NCI-H2029 (cell line): Measurements from ENCODE around the gene TTLL1.
"Not testable (repeated sequence)": the region's sequence is repeated elsewhere in the genome, so short reads cannot be mapped to it uniquely, and the experiment has no call there.

Experiments used
- DNase-seq: peaks from one replicate; lab custom pipeline; 2025; lab: John Stamatoyannopoulos, UW

Gene TTLL1

DNA sequence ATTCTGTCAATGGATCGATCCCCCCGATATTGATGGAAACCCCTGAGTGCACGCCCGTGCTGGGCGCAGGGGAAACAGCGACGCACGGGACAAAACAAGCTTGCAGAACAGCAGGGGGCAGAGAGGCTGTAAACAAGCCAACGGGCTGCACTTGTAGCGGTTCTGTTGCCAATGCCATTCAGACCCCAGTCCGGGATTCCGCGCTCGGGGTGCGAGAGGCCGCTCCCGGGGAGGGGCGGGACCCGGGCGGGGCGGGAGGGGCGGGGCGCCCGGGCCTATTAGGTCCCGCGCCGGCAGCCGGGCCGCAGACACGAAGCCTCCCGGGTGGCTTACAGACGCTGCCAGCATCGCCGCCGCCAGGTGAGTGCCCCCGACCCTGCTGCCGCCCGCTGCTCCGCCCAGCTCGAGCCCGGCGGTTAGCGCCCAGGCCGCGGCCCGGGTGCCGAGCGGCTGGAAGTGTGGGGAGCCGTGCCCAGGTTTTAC is 21.3 kb upstream of the TTLL1 start, which contains the start of gene BIK:
Gene BIK, plus strand, starts transcription at position 307 of the 483 bp plus-strand sequence. CDS start 13,273 bp downstream, outside the sequence.
- DNase-seq, result peak; percentile 33

DNA sequence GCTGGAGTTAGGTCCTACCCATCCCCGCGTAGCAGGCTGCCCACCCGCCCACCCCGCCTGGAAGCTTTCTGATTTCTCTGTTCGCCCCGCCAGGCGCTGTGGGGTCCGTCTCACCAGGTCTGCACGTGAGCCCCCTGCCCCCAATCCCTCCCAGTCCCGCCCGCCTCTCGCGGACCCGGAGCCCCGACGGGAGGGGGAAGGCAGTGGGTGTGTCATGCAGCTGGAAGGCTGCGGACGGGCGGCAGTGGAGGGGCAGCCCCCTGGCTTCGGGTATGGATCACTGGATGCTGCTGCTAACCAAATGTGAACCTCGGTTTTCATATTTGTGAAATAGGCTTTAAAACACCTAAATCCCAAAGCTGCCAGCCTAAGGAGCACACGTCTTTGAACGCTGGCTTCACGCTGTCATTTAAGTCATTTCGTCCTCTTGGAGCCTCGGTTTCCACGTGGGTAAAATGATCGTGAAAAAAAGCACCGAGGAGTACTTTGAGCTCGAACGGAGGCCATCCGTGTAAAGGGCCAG is 20.8 kb upstream of the TTLL1 start:
- no peak for DNase-seq

DNA sequence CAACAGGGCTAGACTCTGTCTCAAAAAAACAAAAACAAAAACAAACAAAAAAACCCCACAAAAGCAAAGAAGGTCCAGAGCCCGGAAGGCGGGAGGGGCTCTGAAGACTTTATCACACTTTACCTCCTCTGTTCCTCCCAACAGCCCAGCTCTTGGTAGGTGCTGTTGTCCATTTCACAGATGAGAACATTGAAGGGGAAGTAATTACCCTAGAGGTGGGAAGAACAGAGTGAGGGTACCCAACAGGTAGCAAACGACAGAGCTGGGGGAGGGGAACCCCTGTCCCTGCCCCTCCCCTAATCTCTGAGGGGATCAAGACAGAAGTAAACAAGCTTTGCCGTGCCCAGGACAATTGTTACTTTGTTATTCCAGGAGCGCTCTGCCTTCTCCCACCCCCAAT is 20.3 kb upstream of the TTLL1 start:
- DNase-seq, result no peak

DNA sequence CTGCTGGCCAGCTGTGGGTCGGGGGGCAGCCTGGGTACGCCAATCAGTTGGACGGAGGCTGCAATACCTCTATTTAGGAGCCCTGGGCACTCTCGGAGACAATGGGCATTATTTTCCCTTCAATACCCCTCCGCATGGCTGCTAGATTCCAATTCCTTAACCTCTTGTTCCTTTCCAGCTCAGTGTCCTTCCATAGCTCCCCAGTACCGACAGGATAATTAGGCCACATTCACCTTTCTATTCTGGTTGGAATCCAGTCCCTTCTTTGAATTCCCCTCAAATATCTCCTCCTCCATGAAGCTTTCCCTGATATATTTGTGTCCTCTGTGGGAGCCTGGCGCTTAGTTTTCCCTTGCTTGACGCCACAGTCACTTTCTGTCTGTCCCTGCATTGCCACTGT is 17.1 kb upstream of the TTLL1 start:
- no peak for DNase-seq

DNA sequence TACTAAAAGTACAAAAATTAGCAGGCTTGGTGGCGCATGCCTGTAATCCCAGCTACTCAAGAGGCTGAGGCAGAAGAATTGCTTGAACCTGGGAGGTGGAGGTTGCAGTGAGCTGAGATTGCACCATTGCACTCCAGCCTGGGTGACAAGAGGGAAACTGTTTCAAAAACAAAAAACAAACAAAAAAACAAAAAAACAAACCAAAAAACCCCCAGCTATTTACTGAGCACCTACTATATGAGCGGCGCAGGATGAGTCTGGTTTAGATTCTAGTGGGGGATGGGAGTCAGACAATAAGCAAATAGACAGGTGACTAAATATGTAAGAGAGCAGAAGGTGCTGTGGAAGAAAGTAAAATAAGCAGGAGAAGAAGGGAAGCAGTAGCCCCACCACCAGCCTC is 15.8 kb upstream of the TTLL1 start:
- not testable (repeated sequence) for DNase-seq

DNA sequence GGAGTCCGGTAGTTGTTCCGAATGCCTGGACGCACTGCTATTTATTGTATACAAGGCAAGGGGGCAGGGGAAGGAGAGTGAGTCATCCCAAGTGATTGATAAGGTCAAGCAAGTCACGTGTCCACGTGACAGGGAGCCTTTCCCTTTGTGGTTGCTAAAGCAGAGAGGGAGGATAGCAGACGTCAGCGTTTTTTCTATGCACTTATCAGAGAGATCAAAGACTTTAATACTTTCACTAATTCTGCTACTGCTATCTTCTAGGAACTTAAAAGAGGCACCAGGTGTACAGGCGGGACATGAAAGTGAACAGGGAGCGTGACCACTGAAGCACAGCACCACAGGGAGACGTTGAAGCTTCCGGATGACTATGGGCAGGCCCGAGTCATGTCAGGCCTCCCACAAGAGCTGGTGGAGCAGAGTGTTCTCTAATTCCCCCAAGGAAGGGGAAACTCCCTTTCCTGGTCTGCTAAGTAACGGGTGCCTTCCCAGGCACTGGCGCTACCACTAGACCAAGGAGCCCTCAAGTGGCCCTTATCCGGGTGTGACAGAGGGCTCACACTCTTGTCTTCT is 14.9 kb upstream of the TTLL1 start:
- not testable (repeated sequence) for DNase-seq

DNA sequence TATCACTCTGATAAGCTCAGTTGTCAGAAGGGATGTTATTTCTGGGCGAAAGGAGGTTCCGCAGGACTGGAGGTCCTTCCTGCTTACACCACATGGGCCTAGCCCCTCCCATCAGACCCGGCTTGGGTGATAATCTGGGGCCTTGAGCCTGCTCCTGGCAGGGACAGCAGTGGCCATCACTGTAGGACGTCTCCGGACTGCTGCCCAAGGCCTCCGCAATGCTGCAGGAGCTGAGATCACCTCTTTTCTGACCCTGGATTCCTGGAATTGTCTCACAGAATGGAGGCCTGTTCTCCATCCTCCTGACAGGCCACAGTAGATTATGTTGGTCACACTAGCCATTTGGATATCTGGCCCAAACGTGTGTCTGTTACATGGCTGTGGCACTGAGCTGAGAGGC is 12.1 kb upstream of the TTLL1 start:
- DNase-seq, result no peak

DNA sequence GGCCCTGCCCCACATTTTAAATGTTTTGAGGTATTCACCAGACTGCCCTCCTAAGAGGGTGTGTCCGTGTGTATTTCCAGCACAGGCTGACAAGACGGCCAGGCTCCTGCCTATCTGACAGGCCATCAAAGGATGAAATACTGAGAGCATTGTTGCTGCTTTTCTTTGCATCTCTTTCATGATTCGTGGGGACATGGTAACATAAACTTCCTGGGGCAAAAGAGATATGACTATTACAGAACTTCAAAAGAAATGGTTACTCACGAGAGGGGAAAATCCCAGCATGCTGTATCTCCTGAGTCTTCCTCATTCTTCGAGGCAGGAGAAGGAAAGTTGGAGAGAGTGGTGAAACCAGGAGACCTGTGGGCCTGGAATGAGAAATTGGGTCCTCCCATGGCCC is 11.0 kb upstream of the TTLL1 start:
- no peak for DNase-seq

DNA sequence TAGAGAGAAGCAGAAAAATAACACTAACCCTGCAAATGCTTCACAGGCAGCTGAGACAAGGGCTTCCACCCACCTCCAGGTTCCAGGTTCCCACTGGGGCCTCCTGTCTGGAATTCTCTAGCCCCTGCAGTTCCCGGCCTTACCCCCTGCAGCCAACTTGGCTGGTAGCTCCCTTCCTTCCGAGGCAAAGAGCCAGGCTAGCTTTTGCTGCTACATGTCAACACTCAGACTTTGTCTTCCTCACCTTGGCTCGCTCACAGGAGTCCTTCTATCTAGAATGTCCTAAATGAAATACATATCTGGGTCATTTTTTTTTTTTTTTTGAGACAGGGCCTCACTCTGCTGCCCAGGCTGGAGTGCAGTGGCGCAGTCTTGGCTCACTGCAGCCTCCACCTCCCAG is 9.9 kb upstream of the TTLL1 start:
- no peak for DNase-seq

DNA sequence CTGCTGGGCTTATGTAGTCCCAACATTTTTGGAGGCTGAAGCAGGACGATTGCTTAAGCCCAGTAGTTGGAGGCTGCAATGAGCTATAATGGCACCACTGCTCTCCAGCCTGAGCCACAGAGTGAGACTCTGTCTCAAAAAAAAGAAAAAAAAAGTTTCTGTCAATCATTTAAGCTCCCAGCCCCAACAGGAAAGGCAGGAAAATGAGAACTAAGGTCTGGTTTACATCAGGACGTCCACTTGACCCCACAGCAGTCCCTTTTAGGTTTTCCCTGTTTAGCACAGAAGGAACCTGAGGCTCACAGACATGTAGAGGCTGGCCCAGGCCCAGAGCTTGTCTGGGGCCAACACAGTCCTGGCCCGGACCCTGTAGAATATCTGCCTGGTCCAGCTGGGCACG is 9.2 kb upstream of the TTLL1 start:
- no peak for DNase-seq

DNA sequence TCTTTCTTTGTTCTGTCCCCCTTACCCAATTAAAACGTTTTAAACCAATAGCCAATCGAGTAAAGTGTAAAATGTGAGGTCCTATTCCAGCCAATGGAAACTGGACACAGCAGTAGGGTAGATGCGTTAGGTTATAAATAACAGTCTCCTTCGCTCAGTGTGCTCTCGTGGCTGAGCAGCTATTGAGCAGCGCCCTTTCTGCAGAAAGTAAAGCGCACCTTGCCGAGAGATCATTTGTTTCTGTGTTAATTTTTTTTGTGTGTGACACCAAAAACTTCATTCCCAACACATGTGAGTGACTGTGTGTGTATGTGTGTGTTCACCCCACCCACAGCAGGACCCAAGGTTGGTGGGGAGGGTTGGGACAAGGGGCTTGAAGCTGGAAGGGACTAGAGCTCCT is 7.2 kb upstream of the TTLL1 start:
- DNase-seq, result no peak

DNA sequence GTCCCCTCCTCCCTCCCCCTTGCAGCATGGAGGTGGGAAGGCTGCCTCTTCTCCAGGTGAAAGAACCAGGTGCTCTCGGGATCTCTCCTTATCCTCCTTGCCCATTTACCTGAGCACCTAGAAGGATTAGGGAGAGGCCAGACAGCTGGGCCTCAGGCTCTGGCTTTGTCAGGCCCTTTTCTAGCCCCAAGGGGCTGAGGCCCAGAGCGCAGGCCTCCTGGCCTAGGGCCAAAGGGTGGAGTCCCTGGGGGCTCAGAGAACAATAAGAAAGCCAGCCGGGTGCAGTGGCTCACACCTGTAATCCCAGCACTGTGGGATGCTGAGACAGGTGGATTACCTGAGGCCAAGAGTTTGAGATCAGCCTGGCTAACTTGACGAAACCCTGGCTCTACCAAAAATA is 5.4 kb upstream of the TTLL1 start:
- DNase-seq, result no peak

DNA sequence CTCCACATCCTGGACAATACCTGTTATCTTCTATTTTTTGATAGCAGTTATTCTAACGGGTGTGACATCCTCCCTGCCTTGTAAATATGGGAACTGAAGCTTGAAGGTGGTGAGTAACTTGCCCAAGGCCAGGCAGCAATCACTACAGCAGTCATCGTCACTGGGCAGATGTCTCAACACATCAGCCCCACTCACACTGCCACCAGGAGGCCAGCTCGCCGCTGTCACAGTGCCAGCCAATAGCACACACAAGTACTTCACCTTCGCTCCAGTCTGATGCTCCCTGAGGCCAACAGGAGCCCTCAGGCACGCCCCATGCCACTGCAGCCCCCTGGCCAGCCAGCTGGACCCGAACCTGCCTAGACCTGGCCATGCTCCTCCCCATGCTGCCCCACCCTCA is 4.9 kb upstream of the TTLL1 start:
- DNase-seq, result peak; percentile 23

DNA sequence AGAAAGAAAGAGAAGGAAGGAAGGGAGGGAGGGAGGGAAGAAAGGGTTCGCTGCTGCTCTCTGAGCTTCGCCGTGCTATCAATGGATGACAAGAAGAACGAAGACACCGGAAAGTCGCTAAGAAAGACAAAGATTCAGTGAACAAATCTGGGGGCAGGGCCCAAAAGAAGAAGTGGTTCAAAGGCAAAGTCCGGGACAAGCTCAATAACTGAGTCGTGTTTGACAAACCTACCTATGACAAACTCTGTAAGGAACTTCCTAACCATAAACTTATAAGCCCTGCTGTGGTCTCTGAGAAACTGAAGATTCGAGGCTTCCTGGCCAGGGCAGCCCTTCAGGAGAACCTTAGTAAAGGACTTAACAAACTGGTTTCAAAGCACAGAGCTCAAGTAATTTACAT is 2.9 kb upstream of the TTLL1 start:
- no peak for DNase-seq

DNA sequence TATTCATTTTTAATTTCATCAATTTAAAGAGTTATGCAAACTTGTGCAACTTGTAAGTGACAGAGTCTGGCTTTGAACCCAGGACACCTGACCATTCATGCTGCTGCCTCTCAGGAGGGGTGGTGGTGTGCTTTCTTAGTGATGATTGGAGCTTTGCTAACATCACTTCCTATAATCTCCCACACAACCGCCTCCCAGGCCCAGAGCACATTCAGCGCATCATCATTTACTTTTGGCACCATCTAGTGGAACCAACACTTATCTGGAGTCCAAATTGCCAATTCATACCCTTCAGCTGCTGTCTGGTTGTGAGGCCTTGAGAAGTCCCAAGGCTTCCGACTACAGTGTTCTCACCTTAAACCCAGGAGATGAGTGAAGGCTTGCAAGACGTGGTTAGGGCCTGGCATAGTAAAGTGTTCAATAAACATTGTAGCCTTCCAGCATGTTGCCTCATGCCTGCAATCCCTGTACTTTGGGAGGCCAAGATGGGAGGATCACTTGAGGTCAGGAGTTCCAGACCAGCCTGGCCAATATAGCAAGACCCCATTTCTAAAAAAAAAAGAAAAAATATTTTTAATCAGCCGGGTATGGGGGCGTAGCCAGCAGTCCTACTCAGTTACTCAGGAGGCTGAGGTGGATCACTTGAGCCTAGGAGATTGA is 1.1 kb upstream of the TTLL1 start:
- peak; percentile 40 for DNase-seq

DNA sequence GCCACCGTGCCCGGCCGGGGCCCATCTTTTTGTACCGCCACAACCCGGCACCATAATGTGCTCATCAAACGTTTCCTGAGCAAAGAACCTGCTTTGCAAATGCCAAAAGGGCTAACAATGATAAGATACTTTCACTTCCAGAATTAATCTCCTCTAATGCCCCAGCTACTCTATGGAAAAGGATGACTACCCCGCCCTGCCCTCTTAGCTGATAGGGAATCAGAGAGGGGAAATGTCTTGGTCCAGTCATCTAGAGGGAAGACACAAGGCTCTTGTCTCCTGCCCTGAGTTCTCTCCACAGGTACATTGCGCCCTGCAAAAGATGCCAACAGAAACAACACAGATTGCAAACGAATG is 586 bp downstream of the TTLL1 start:
- no peak for DNase-seq

DNA sequence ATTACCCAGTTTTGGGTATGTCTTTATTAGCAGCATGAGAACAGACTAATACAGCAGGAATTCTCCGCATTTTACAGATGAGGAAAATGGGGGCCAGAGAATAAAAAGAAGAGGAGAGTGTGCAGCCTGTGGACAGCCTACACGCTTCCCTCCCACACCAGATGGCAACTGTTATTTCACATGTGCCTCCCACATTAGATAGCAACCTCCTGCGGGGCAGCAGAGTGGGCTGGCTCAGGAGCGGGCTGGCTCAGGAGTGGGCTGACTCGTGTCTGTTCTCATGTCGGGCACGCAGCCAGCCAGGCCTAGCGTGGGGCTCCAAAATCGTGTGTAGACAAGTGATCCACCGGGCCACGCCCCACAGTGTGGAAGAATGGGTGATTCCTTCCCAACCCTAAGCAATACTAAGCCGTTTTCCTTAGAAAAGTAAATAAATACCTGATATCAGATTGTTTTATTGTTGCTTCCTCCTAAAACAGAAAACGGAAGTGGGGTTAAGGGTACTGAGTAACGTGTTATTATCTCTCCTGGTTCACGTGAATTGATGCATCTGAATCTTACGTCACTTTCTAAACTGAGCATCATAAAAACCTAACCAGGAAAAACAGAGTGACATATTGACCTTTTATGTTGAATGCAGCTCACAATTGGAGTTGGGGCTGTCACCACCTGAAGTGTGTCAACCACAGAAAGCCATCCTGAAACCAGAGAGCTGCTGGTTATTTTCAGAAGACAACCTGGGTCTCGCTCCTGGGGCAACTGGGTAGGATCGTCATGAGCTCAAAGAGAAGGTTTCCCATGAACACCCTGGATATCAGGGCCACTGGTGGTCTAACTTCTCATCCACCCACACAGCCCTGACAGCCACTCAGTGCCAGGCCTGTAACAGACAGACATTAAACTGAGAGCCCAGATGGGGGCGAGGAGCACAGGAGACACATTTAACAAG is 3.3 kb downstream of the TTLL1 start:
- no peak for DNase-seq

DNA sequence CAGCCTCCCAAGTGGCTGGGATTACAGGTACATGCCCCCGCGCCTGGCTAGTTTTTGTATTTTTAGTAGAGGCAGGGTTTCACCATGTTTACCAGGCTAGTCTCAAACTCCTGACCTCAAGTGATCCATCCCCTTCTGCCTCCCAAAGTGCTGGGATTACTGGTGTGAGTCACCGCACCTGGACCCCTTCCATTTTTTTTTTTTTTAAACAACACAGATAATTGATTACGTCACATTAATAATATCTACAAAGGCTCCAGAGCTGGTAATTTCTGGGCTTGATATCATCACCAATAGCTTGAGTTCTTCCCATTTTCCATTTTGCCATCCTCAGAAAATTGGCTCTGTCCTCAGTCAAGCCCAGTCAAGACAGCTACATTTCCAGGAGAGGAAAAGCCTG is 7.2 kb downstream of the TTLL1 start:
- DNase-seq, result no peak

DNA sequence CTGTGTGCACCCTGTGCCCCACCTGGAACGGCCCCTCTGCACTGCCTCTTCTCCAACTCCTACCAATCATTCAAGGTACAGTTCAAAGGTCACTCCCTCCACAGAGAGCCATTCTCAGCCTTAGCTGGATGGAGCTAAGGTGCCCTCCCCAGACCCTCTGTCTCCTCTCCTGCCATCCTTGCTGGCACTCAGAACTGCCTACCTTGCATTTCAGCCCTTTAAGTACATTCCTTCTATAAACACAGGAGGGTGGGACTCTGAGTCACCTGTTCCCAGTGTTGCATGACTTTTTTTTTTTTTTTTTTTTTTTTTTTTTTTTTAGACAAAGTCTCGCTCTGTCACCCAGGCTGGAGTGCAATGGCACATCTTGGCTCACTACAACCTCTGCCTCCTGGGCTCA is 8.6 kb downstream of the TTLL1 start:
- no peak for DNase-seq

DNA sequence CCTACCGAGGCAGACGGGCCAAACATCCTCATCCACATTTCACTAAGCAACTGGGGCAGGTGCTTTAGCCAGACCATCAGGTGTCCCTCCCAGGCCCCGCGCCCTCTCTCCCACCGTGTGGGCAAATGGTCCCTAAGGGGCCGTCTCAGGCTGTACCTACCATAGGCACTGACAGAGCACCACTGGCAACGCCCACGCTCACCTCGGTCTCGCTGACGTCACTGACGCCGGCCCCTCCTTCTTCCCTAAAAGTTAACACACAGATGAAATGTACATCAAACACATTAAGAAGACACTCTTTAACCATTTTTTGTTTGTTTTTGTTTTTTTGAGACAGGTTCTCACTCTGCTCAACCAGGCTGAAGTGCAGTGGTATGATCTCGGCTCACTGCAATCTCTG is 9.4 kb downstream of the TTLL1 start:
- no peak for DNase-seq

DNA sequence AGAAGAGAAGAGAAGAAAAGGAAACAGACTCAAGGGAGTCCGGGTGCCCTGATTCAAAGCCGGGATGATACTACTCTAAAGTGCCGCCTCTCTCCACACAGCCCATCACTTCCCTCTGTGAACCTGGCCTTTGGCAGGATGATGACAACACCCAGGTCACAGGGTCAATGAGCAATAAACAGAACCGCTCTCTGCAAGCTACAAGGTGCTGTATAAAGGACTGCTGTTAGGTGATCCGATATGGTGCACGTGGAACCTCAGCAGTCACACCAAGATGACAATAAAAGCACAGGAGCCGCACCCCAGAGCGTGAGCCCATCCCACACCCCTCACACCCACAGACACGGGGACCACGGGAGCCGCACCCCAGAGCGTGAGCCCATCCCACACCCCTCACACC is 10.7 kb downstream of the TTLL1 start:
- DNase-seq, result no peak

DNA sequence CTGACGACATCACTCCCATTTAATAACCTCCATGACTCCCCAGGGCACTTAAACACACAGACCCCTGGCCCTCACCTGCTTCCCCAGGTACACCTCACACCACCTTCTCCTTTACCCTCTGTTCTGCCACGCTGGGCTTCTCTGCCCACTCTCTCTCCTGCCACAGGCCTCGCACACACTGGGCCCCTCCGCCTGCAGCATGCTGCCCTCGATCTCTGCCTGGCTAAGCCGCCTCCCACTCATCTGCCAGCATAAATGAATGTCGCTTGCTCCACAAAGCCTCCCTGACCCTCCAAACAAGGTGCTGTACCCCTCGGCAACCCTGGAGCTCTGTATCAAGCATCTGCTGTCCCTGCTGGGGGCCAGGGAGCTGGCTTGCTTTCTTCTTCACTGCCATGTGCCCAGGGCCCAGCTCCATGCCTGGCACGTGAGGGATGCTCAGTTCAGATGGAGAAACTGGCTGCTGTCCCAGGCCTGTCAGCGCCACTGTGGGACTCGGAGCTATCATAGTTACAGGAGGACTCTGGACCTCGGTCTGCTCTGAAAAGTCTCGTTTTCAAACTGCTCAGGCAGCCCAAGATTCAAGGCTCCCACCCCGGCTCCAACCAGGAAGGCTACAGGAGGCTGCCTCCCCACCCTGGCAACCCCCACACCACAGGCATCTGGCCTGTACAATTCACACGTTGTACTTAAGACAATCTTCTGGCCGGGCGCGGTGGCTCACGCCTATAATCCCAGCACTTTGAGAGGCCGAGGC is 11.9 kb downstream of the TTLL1 start:
- no peak for DNase-seq
